Smooth muscle cell (in vitro differentiated cells): ENCODE data around the gene BRI3. TPM values are rescaled to one million over a fixed set of nuclear protein-coding genes. Genes with fewer than 3 reads are reported as not detected.

Experiments used
- DNase-seq: peaks from one replicate; lab custom pipeline; 2025; ENCODE audit not compliant: unreplicated experiment; lab: John Stamatoyannopoulos, UW
- H2AFZ ChIP-seq: fragments of 200-600 bp; sonication (generic); 2 replicates; pipeline ENCODE4 v1.6.0; 2016; ENCODE audit warnings: antibody characterized with exemption, low read depth, mild to moderate bottlenecking
- H3F3A ChIP-seq: fragments of 200-600 bp; sonication (generic); 2 replicates; pipeline ENCODE4 v1.6.0; 2017; ENCODE audit warnings: antibody characterized with exemption, low read depth
- H3K27ac ChIP-seq: fragments of 200-600 bp; sonication (generic); 2 replicates; pipeline ENCODE4 v1.5.1; 2016; ENCODE audit warnings: low read depth, mild to moderate bottlenecking
- H3K27me3 ChIP-seq: fragments of 200-600 bp; sonication (generic); 2 replicates; pipeline ENCODE4 v1.6.1; 2016; ENCODE audit warnings: low read depth, mild to moderate bottlenecking
- H3K36me3 ChIP-seq: fragments of 200-600 bp; sonication (generic); 2 replicates; pipeline ENCODE4 v1.5.1; 2016; ENCODE audit warnings: low read depth
- H3K4me1 ChIP-seq: fragments of 200-600 bp; sonication (generic); 2 replicates; pipeline ENCODE4 v1.5.1; 2016; ENCODE audit warnings: low read depth
- H3K4me2 ChIP-seq: fragments of 200-600 bp; sonication (generic); 2 replicates; pipeline ENCODE4 v1.6.0; 2016; ENCODE audit warnings: mild to moderate bottlenecking
- H3K4me3 ChIP-seq: fragments of 200-600 bp; sonication (generic); 2 replicates; pipeline ENCODE4 v1.5.1; 2016; ENCODE audit warnings: mild to moderate bottlenecking
- H3K79me2 ChIP-seq: fragments of 200-600 bp; sonication (generic); 2 replicates; pipeline ENCODE4 v1.6.0; 2016; ENCODE audit warnings: low read depth, mild to moderate bottlenecking
- H3K9ac ChIP-seq: fragments of 200-600 bp; sonication (generic); 2 replicates; pipeline ENCODE4 v1.6.0; 2016; ENCODE audit warnings: low read depth
- H3K9me3 ChIP-seq: fragments of 200-600 bp; sonication (generic); replicated peaks from 2 replicates; pipeline ENCODE4 v1.5.1; 2016; ENCODE audit warnings: low read depth
- H4K20me1 ChIP-seq: fragments of 200-600 bp; sonication (generic); 2 replicates; pipeline ENCODE4 v1.6.0; 2016; ENCODE audit warnings: low read depth
- WGBS: methylation state at CpG from one replicate; pipeline ENCODE4 v1.1.7; 2016; ENCODE audit warnings: low lambda C conversion rate; 5-methylcytosine and 5-hydroxymethylcytosine counted together
- polyA plus RNA-seq: library from polyadenylated mRNA; unstranded; fragments of >200 nt; fragmentation: Nextera tagmentation; extraction: Ambion mirVana; gene quantifications from 2 replicates; pipeline ENCODE4 v1.2.1, GENCODE V29; 2016
- total RNA-seq: library from RNA; depleted of rRNA; stranded (reverse); fragments of >200 nt; gene quantifications from 2 replicates; pipeline ENCODE4 v1.2.3, GENCODE V29; 2014
- TF ChIP-seq, protein P1 (sequence below): fragments of 200-600 bp; sonication (generic); IDR thresholded peaks from 2 replicates; pipeline ENCODE4 v1.5.1; 2017; ENCODE audit warnings: borderline replicate concordance, mild to moderate bottlenecking, antibody characterized with exemption; ENCODE audit not compliant: insufficient read depth, poor library complexity, severe bottlenecking

Gene BRI3
- total and polyA plus RNA-seq, 2 experiments from 2014 or later: 70.1 to 83.0 TPM

DNA sequence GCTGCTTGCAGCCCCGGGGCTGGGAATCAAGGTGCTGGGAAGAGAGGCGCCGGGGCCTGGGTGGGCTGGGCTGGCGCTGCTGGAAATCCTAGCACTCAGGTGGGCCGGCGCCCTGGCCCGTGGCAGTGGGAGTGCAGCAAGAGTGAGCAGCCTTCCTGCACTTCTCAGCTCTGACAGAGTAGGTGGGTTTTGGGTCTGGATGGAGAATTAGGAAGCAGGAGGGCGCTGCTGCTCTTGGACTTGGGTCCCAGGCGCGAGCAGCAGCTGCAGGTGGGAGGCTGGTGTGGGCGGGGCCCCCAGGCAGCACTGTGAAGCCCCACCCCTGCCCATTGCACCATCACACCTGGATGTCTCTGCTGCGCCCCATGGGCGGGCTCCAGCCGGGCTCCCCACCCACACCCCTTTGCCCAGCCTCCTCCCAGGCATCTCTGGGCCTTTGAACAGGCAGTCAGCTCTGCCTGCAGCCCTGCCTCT lies 6.0 kb downstream of the BRI3 start:
- peak overlapping the region; percentile 81 for H3K27ac ChIP-seq
- no peak overlapping the region for H3K4me3 ChIP-seq
- DNase-seq: no peak
- no peak overlapping the region for H3K9ac ChIP-seq
- H2AFZ ChIP-seq: no peak overlapping the region
- no peaks in the 10 kb centered on the region for H3K27me3 ChIP-seq
- peaks cover 43% of the 10 kb centered on the region for H3K4me1 ChIP-seq
- TF ChIP-seq, protein P1, sequence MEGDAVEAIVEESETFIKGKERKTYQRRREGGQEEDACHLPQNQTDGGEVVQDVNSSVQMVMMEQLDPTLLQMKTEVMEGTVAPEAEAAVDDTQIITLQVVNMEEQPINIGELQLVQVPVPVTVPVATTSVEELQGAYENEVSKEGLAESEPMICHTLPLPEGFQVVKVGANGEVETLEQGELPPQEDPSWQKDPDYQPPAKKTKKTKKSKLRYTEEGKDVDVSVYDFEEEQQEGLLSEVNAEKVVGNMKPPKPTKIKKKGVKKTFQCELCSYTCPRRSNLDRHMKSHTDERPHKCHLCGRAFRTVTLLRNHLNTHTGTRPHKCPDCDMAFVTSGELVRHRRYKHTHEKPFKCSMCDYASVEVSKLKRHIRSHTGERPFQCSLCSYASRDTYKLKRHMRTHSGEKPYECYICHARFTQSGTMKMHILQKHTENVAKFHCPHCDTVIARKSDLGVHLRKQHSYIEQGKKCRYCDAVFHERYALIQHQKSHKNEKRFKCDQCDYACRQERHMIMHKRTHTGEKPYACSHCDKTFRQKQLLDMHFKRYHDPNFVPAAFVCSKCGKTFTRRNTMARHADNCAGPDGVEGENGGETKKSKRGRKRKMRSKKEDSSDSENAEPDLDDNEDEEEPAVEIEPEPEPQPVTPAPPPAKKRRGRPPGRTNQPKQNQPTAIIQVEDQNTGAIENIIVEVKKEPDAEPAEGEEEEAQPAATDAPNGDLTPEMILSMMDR: no peak
- H3K36me3 ChIP-seq: no peaks in the 10 kb centered on the region
- peaks cover 68% of the 10 kb centered on the region for H3K79me2 ChIP-seq
- no peak overlapping the region for H3K4me2 ChIP-seq
- WGBS: 70% methylated on average over 11 of the region's 14 CpGs
- H3F3A ChIP-seq: peaks cover 12% of the 10 kb centered on the region
- H4K20me1 ChIP-seq: peaks cover 97% of the 10 kb centered on the region
- no peaks in the 10 kb centered on the region for H3K9me3 ChIP-seq

- no peaks in the 10 kb centered on the region for H3K27me3 ChIP-seq
- peaks cover 19% of the 10 kb centered on the region for H3F3A ChIP-seq
- WGBS: 93% methylated on average over 12 of the region's 12 CpGs
- no peak overlapping the region for H3K4me3 ChIP-seq
- peaks cover 61% of the 10 kb centered on the region for H3K79me2 ChIP-seq
- TF ChIP-seq, protein P1: no peak
- peaks cover 97% of the 10 kb centered on the region for H4K20me1 ChIP-seq
- H3K4me1 ChIP-seq: peaks cover 36% of the 10 kb centered on the region
- no peak overlapping the region for H2AFZ ChIP-seq
- H3K9me3 ChIP-seq: no peaks in the 10 kb centered on the region
- H3K36me3 ChIP-seq: no peaks in the 10 kb centered on the region
- DNase-seq: no peak
- H3K4me2 ChIP-seq: no peak overlapping the region
- peak overlapping the region; percentile 81 for H3K27ac ChIP-seq
- H3K9ac ChIP-seq: no peak overlapping the region
Observed at GRCh38 chr7:98288064-98288823, 6.8 kb downstream of the BRI3 start.

- WGBS: 92% methylated on average over 4 of the region's 4 CpGs
- TF ChIP-seq, protein P1: no peak
- H3K27me3 ChIP-seq: no peaks in the 10 kb centered on the region
- H3K27ac ChIP-seq: no peak overlapping the region
- H3K4me2 ChIP-seq: no peak overlapping the region
- H3K4me3 ChIP-seq: no peak overlapping the region
- no peaks in the 10 kb centered on the region for H3K9me3 ChIP-seq
- peaks cover 25% of the 10 kb centered on the region for H3K4me1 ChIP-seq
- H2AFZ ChIP-seq: no peak overlapping the region
- peaks cover 49% of the 10 kb centered on the region for H3K79me2 ChIP-seq
- no peak overlapping the region for H3K9ac ChIP-seq
- H3F3A ChIP-seq: peaks cover 24% of the 10 kb centered on the region
- no peaks in the 10 kb centered on the region for H3K36me3 ChIP-seq
- H4K20me1 ChIP-seq: peaks cover 97% of the 10 kb centered on the region
- DNase-seq: no peak
Observed at GRCh38 chr7:98289333-98289875, 7.9 kb downstream of the BRI3 start.

GRCh38 chr7:98291717-98292116 lies 10.2 kb downstream of the BRI3 start:
- H2AFZ ChIP-seq: no peak overlapping the region
- WGBS: 98% methylated on average over 7 of the region's 7 CpGs
- H4K20me1 ChIP-seq: peaks cover 95% of the 10 kb centered on the region
- peaks cover 27% of the 10 kb centered on the region for H3F3A ChIP-seq
- peaks cover 29% of the 10 kb centered on the region for H3K79me2 ChIP-seq
- no peak overlapping the region for H3K27ac ChIP-seq
- H3K9ac ChIP-seq: no peak overlapping the region
- no peak overlapping the region for H3K4me2 ChIP-seq
- H3K4me3 ChIP-seq: no peak overlapping the region
- H3K9me3 ChIP-seq: no peaks in the 10 kb centered on the region
- DNase-seq: no peak
- TF ChIP-seq, protein P1: peak; percentile 5
- no peaks in the 10 kb centered on the region for H3K27me3 ChIP-seq
- H3K36me3 ChIP-seq: no peaks in the 10 kb centered on the region
- peaks cover 5% of the 10 kb centered on the region for H3K4me1 ChIP-seq
